COLO829 (cell line): ENCODE results near the gene GUCD1.
A peak's percentile ranks its signal among the peaks of the same experiment; 100 is the strongest.

Experiments
- DNase-seq: peaks from one replicate; pipeline ENCODE4 v3.0.0; 2012; ENCODE audit warnings: low spot score

Gene GUCD1

DNA sequence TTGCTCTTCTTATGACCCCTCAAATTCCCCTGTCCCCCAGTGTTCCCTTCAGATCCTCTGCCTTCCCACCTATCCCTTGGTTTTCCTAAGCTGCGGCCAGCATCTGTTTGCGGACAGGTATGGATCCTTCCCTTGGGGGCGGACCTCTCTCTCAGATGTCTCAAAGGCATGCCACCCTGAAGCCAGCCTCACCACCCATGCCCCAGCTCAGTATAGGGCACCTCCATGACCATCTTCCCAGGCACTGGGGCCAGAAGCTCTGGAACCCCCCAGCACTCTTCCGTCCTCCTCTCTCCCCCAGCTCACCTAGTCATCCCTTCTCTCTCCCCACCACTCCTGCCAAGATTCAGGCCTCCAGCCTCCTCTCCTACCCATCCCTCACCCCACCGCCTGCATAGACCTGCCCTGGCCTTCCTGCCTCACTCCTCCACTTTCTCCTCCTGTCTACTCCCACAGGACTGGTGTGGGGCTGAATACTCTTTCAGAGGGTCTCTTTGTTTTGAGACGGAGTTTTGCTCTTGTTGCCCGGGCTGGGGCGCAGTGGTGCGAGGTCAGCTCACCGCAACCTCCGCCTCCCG lies 35.7 kb upstream of the GUCD1 start:
- no peak for DNase-seq

DNA sequence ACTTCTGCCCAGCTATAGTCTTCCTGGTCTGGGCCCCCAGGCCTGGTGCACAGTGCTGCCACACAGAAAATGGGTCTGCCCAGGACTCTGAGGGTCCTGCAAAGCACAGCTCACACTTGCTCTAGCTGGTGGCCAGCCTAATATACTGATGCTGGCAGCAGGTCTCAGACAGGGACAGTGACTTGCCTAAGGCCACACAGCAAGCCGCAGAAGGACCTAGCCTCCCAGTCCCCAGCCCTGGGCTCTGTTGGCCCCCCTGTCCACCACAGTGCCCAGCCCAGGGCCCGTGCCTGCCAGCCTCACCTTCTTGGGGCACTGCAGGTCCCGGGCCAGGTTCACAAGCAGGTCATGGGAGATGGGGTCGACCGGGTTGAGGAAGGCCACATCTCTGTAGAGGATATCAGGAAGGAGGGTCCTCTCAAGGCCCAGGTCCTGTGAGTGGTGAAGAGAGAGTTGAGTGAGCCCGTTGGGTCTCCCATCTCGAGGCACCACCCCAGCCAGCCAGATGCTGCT lies 34.6 kb upstream of the GUCD1 start:
- no peak for DNase-seq

DNA sequence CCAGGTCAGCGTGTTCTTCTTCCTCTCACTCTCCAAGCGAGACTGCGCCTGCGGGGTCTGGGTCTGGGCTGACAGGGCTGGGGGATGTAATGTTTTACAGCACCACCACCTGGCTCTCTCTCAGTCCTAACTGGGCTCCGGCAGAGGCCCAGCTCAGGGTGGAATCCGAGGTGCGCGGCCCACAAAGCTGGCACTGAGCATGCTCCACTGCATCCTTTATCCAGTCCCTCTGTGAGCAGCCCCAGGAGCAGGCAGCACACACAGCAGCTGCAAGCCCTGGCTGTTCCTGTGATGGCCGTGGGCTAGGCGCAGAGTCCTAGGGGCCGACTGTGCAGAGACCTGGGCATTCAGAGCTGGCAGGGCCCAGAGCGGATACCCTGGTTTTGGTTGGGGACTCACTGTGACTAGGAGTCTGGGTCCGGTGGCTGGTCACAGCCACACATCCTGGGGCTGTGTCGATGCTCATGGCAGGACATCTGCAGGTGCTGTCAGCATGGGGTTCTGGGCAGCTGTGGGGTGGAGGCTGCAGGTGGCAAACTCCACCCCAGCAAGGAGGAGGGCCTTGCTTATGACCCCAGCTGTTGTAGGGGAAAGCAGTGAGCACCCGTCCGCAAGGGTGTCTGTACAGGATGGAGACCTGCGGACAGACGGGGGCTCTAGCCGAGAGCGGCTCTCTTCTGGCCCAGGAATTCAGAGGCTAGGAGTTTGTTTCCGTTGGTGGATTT lies 34.0 kb upstream of the GUCD1 start:
- DNase-seq: no peak

DNA sequence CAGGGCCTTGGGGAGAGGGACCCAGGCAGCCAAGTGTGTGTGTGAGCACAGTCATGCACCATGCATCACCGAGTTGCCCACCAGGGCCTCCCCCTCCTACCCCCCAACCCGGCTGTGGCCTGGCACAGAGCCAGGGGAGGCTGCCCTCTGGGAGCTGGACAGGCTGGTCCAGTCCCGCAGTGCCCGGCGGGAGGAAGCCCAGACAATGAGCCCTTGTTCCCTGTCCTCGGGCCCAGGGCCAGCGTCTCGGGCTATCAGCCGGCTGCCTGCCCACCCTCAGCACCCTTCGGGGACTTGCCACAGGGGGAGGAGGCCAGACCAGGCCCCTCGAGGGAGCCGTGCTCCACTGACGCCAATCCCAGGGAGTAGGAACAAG lies 33.4 kb upstream of the GUCD1 start:
- peak; percentile 79 for DNase-seq

DNA sequence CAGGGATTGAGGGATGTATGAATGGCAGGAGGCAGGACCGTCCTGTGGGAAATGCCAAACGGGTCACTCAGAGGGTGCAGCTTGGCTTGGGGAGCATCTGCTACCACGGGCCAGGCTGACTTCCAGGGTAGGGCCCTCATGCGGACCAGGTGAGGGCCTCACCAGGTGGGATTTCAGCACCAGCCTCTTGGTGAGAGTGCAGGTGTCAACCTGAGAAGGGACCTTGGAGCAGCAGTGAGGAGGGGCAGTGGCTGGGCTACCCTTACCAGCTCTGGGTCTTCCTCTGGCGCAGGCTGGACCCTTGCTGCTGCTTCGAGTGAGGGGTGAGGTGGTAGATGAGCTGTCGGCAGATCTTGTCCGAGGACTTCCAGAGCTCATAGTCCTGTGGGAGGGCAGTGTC lies 33.0 kb upstream of the GUCD1 start:
- no peak for DNase-seq

GRCh38 chr22:24587251-24587650 lies 32.3 kb upstream of the GUCD1 start:
- no peak for DNase-seq

DNA sequence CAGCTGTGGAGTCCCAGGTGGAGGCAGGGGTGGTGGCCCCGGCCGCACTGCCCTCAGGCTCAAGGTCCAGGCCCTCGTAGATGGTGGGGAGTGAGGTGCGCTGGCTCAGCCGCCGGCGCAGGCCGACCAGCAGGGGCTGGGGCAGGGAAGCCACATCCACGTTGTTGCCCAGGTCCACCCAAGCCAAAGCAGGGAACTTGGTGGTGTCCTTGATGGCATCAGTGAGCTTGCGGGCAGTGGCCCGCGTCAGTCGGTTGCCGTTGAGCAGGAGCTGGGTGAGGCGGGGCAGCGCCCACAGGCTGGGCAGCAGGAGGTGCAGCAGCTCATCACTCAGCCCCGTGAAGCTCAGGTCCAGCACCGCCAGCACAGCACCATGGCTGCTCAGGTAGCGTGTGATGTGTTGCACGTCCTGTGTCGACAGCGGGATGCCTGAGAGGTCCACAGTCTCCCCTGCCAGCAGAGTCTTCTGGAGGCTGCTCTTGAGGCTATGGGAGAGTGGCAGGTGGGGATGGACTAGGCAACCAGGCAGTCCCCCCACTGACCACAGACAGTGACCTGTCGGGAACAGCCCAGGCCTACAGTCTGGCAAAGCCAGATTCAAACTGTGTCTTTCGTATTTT lies 31.1 kb upstream of the GUCD1 start:
- no peak for DNase-seq

- DNase-seq: no peak
Observed at GRCh38 chr22:24585461-24585860, 30.5 kb upstream of the GUCD1 start.

DNA sequence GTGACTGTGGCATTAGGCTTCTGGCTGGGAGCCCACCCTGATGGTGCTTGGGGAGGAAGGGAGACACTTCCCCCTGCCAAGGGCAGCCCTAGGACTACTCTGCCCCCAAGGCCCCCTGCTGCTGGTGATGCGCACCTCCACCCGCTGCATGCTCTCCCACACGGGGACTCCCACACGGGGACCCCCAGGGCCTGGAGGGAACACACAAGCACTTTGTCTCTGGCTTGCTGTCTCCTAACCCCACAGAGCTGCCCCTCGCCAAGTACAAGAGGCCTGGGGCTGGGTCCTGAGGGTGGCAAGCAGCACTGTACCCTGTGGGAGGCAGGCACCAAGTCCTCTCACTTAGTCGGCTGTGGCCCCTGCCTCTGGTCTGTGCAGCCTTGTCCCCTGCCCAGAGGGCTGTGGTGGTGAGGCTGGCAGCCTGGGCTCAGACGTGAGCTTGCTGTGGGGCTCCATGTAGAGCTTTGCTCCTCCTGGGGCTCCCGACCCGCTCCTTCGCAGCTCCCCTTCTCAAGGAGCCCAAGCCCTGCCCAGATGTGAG lies 30.0 kb upstream of the GUCD1 start:
- DNase-seq: no peak

DNA sequence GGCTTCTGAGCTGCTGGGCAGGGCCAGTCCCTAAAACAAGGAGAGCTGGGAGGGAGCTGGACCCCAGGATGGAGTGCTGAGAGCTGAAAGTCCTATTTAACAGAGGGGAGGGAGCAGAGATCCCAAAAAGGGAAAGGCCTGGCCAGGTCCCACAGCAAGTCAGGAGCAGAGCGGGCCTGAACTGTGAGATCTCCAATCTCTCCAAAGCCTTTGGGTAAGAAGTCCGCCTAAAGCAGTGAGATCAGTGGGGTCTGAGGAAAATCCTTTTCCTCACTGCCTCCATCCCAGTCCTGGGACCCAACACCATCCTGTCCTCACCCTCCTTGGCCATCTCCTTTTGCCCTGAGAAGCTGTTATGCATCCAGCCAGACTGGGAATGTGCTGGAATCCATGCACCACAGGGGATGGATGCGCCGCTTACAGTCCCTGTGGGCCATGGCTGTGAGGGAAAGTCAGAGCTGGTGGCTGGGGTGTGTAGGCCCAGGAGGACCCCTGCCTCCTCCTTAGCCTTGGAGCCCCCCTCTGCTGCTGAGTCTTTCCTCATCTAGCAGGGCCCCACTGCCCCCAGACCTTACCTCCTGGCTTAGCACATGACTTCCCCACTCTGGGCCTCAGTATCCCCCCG lies 29.3 kb upstream of the GUCD1 start:
- no peak for DNase-seq

DNA sequence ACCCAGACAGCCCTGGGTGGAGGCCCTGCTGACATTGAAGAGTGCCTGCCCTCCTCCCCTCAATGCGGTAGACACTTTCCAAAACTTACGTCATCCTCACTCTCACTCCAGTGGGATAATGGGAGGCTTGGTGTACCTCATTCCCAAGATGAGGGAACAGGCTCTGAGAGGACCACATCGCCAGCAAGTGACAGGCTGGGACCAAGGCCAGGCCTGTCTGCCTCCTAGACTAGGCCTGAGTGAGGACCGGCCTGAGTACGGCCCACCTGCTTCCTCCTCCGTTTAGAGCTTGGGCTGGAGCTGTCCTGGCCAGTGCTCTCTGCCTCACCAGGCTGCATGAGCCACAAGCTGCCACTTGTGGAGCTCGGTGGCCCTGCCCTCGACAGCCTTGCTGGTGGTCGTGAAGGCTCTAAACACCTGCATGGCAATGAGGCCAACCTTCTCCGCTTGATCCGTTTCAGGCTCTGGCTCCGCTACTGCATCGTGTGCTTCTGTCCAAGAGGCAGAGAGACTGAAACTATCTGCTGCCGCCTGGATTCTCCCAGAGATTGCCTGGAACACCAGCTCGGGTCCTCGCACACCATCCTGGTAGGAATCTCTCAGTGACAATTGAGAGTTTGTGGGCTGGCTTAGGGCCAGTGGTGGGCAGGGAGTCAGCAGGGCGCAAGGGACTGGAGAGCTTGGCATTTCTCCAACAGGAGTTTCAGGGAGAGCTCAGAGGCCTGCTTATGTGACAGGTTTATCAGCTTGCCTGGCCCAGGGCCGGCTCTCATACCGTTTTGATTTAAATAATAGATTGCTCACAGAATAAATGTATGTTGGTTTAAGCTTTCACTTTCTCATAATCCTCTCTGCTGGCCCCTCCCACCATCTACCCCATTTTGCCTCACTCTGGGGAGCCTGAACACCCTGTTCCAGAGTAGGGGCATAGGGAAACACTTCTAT lies 28.6 kb upstream of the GUCD1 start:
- no peak for DNase-seq

GRCh38 chr22:24582056-24582814 lies 27.3 kb upstream of the GUCD1 start:
- no peak for DNase-seq

DNA sequence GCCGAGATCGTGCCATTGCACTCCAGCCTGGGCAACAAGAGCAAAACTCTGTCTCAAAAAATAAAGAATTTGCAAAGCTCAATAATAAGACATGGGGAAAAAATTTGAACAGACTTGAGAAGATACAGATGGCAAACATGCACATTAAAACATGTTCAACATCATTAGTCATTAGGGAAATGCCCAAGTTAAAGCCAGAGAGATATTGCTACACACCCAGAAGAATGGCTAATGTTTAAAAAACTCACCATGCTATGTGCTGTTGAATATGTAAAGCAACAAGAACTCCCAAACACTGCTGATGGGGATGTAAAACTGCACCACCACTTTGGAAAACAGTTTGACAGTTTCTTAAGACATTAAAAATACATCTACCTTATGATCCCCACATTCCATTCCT lies 25.3 kb upstream of the GUCD1 start:
- DNase-seq: no peak

GRCh38 chr22:24579258-24579601 lies 24.3 kb upstream of the GUCD1 start:
- no peak for DNase-seq

- DNase-seq: no peak
Observed at GRCh38 chr22:24578355-24579257, 23.7 kb upstream of the GUCD1 start.

- DNase-seq: no peak
Observed at GRCh38 chr22:24576778-24577177, 21.8 kb upstream of the GUCD1 start.

DNA sequence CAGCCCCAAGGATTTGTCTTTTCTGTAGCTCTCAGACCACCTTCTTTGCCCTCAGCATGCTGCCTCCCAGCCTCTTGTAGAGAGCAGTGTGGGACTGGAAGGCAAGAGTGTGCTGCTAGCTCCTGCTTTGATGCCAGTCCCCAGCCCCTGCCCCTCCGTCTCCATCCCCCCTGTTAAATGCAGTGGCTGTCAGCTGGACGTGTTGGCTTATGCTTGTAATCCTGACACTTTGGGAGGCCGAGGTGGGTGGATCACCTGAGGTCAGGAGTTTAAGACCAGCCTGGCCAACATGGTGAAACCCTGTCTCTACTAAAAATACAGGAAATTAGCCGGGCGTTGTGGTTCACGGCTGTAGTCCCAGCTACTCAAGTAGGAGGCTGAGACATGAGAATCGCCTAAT lies 16.3 kb upstream of the GUCD1 start:
- DNase-seq: no peak

DNA sequence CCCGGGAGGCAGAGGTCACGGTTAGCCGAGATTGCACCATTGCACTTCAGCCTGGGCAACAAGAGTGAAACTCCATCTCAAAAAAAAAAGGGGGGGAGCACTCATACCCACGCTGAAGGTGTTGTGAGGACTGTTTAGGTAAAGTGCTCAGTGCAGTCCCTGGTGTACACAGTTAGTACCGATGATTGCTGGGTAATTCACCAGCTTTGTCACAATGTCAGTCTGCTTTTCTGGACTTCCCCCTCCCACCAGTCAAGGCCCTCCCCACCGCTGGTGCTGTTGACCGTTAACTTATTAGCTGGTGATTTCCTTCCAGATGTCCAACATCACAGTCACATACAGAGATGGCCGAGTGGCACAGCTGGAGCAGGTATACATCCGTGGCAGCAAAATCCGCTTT lies 12.7 kb upstream of the GUCD1 start:
- no peak for DNase-seq

- no peak for DNase-seq
Observed at GRCh38 chr22:24566899-24567511, 12.1 kb upstream of the GUCD1 start.

DNA sequence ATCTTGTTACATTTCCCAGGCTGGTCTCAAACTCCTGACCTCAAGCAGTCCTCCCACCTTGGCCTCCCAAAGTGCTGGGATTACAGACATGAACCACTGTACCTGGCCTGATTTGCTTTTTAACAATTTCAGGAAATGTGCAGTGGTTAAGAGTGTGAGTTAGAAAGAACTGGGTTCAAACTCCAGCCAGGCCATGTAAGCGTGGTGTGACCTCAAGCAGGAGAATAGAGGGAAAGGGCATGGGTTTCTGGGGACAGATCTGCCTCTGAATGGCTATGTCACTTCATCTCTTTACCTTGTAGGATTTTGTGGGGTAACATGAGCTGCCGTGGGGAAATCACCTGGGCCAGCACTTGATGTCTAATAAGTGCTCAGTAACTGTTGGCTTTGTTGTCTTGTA lies 10.1 kb upstream of the GUCD1 start:
- DNase-seq: no peak
